Keratinocyte (primary cell): ENCODE data around the gene METTL25B. TPM values are rescaled to one million over a fixed set of nuclear protein-coding genes. Genes with fewer than 3 reads are reported as not detected.

Source experiments
- DNase-seq: peaks from one replicate; pipeline ENCODE4 v3.0.0-alpha.2; 2011; ENCODE audit warnings: low read depth, missing footprints, low spot score
- FAIRE-seq: peaks from 2 replicates; lab custom pipeline; 2011; peaks lifted over from hg19 to GRCh38; lab: Jason Lieb, UNC
- H2AFZ ChIP-seq: 2 replicates; pipeline ENCODE4 v1.6.0; 2012; ENCODE audit warnings: low read length, control low read depth, inconsistent platforms; ENCODE audit not compliant: control insufficient read depth
- H3K27ac ChIP-seq: 2 replicates; pipeline ENCODE4 v1.5.1; 2011; ENCODE audit warnings: low read length; ENCODE audit not compliant: control insufficient read depth, insufficient read depth
- H3K27me3 ChIP-seq: 3 replicates; pipeline ENCODE4 v1.6.0; 2011; ENCODE audit warnings: low read length; ENCODE audit not compliant: control insufficient read depth, insufficient read depth; ENCODE audit errors: extremely low read depth
- H3K36me3 ChIP-seq, 2 experiments: 2 replicates in 1 of 2; 3 replicates in 1 of 2; pipeline ENCODE4 v1.5.1; 2011; ENCODE audit warnings: low read length in 2 of 2, mild to moderate bottlenecking in 1 of 2; ENCODE audit not compliant: control insufficient read depth in 2 of 2, insufficient read depth in 2 of 2; ENCODE audit errors: extremely low read depth in 1 of 2
- H3K4me1 ChIP-seq: 3 replicates; pipeline ENCODE4 v1.5.1; 2011; ENCODE audit warnings: low read length; ENCODE audit not compliant: control insufficient read depth, insufficient read depth; ENCODE audit errors: extremely low read depth
- H3K4me2 ChIP-seq: 3 replicates; pipeline ENCODE4 v1.6.0; 2011; ENCODE audit warnings: low read depth, low read length; ENCODE audit not compliant: control insufficient read depth, insufficient read depth; ENCODE audit errors: extremely low read depth
- H3K4me3 ChIP-seq, 3 experiments: fragments of 200-600 bp in 1 of 3; sonication (generic) in 1 of 3; 2 replicates in 2 of 3; 3 replicates in 1 of 3; pipeline ENCODE4 v1.5.1; 2011 to 2016; ENCODE audit warnings: low read length in 3 of 3, mild to moderate bottlenecking in 3 of 3, control low read depth in 2 of 3, inconsistent platforms in 1 of 3, low read depth in 1 of 3, mixed read lengths in 1 of 3, mixed run types in 1 of 3, moderate library complexity in 1 of 3; ENCODE audit not compliant: control insufficient read depth in 2 of 3, insufficient read depth in 2 of 3; ENCODE audit errors: extremely low read depth in 1 of 3
- H3K79me2 ChIP-seq: 2 replicates; pipeline ENCODE4 v1.6.0; 2012; ENCODE audit warnings: low read length; ENCODE audit not compliant: control insufficient read depth, insufficient read depth
- H3K9ac ChIP-seq: 3 replicates; pipeline ENCODE4 v1.6.0; 2011; ENCODE audit warnings: low read length; ENCODE audit not compliant: control insufficient read depth, insufficient read depth; ENCODE audit errors: extremely low read depth
- H3K9me1 ChIP-seq: 3 replicates; pipeline ENCODE4 v1.6.0; 2011; ENCODE audit warnings: low read length; ENCODE audit not compliant: control insufficient read depth, insufficient read depth; ENCODE audit errors: extremely low read depth
- H3K9me3 ChIP-seq: 2 replicates; pipeline ENCODE4 v1.5.1; 2012; ENCODE audit warnings: low read depth, low read length; ENCODE audit not compliant: control insufficient read depth
- H4K20me1 ChIP-seq: 3 replicates; pipeline ENCODE4 v1.6.0; 2011; ENCODE audit warnings: low read length; ENCODE audit not compliant: control insufficient read depth, insufficient read depth; ENCODE audit errors: extremely low read depth
- EZH2 ChIP-seq: IDR thresholded peaks from one replicate; pipeline ENCODE4 v1.6.1; 2012; ENCODE audit warnings: inconsistent platforms, mild to moderate bottlenecking, low read length, moderate library complexity
- dilution Hi-C: fragments of 300-500 bp; cut with MboI; formaldehyde crosslinking; loops from one replicate; pipeline ENCODE4 v1.7.0; 2020; ENCODE audit warnings: low sequenced_read_pairs; ENCODE audit not compliant: extremely low pct_ligation_motif_present
- polyA plus RNA-seq, 5 experiments: library from polyadenylated mRNA; depleted of rRNA in 3 of 5; stranded (reverse) in 3 of 5; stranded (forward) in 1 of 5; unstranded in 1 of 5; fragments of >200 nt; gene quantifications; 1 replicate in 1 of 5; 2 replicates in 3 of 5; 3 replicates in 1 of 5; pipeline versions ENCODE4 v1.2.1 to v1.2.3, GENCODE V29; 2011 to 2012; ENCODE audit warnings: missing spikeins in 2 of 5, low read depth in 1 of 5, low replicate concordance in 1 of 5
- TF ChIP-seq, protein P1 (sequence below), 3 experiments: IDR thresholded peaks in 1 of 3; conservative IDR thresholded peaks in 1 of 3; optimal IDR thresholded peaks in 1 of 3; 2 replicates in 2 of 3; 3 replicates in 1 of 3; pipeline versions ENCODE3 to v1.5.1; 2011; ENCODE audit warnings: low read length in 3 of 3, mild to moderate bottlenecking in 3 of 3, moderate library complexity in 2 of 3, control low read depth in 1 of 3, inconsistent platforms in 1 of 3; ENCODE audit not compliant: insufficient read depth in 2 of 3; ENCODE audit errors: extremely low read depth in 1 of 3

Gene METTL25B
- polyA plus RNA-seq, 1 donor (not counting 4 experiments of a cell fraction or from before 2014, with no cell fraction given): 6.0 TPM

DNA sequence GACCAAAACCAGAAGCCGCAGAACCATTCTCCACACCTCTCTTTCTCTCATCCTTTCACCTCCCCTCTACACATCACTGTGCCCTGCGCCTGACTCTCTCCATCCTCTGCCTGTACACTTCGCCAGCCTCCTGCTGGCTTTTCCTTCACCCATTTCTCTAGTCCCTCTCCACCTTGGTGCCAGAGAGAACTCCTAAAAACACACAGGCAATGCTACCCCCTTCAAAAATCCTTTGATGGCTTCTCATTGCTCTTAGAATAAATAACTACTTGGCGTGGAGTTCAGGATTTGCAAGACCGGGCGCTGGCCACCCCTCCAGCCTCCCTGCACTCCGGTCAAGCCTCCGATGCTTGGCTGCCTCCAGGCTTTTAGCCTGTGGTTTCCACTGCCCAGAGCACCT, 31.5 kb upstream of the METTL25B start:
- Histone ChIP-seq H3K4me3 (no peak overlapping the region), H3K9me3 (no peaks in the 10 kb centered on the region), H3K27ac (no peak overlapping the region), H3K4me2 (no peak overlapping the region), H3K27me3 (no peaks in the 10 kb centered on the region), H3K9me1 (no peaks in the 10 kb centered on the region), H3K9ac (no peak overlapping the region), H4K20me1 (no peaks in the 10 kb centered on the region), H3K4me1 (peaks cover 25% of the 10 kb centered on the region), H3K36me3 (no peaks in the 10 kb centered on the region), H2AFZ (no peak overlapping the region), H3K79me2 (no peaks in the 10 kb centered on the region)
- no peak for FAIRE-seq
- DNase-seq: no peak
- dilution Hi-C loops: no loop called here
- TF ChIP-seq, protein P1, sequence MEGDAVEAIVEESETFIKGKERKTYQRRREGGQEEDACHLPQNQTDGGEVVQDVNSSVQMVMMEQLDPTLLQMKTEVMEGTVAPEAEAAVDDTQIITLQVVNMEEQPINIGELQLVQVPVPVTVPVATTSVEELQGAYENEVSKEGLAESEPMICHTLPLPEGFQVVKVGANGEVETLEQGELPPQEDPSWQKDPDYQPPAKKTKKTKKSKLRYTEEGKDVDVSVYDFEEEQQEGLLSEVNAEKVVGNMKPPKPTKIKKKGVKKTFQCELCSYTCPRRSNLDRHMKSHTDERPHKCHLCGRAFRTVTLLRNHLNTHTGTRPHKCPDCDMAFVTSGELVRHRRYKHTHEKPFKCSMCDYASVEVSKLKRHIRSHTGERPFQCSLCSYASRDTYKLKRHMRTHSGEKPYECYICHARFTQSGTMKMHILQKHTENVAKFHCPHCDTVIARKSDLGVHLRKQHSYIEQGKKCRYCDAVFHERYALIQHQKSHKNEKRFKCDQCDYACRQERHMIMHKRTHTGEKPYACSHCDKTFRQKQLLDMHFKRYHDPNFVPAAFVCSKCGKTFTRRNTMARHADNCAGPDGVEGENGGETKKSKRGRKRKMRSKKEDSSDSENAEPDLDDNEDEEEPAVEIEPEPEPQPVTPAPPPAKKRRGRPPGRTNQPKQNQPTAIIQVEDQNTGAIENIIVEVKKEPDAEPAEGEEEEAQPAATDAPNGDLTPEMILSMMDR (optimal IDR thresholded peaks at IDR 0.05 in 1 of 3, IDR thresholded peaks at IDR 0.05 in 1 of 3, conservative IDR thresholded peaks at IDR 0.05 in 1 of 3; ENCODE audit: extremely low read depth in 1 of 3, insufficient read depth in 2 of 3, low read length in 3 of 3): no peak
- TF ChIP-seq EZH2: no peak

DNA sequence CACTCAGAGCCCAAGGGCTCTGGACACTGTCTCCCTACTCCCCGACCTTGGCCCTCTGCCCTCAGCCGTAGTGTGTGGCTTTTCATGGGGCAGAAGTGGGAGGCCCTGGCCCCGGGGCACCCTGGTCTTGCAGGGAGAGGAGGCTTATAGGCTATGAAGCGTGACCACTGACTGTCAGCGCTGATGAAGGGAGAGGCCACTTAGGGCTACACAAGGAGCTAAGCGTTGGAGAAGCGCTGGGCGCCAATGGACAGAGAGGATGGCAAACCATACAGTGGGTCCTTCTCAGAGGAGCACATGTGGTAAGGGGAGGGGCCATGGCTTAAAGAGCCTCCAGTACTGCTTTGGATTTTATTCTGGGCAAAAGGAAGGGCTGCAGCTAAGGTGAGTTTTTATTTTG, 30.8 kb upstream of the METTL25B start:
- DNase-seq: no peak
- no peak overlapping the region for H2AFZ ChIP-seq
- H3K36me3 ChIP-seq: no peaks in the 10 kb centered on the region
- H3K79me2 ChIP-seq: no peaks in the 10 kb centered on the region
- dilution Hi-C loops: no loop called here
- H3K4me2 ChIP-seq: no peak overlapping the region
- H3K27me3 ChIP-seq: no peaks in the 10 kb centered on the region
- TF ChIP-seq, protein P1 (optimal IDR thresholded peaks at IDR 0.05 in 1 of 3, IDR thresholded peaks at IDR 0.05 in 1 of 3, conservative IDR thresholded peaks at IDR 0.05 in 1 of 3; ENCODE audit: extremely low read depth in 1 of 3, insufficient read depth in 2 of 3, low read length in 3 of 3): no peak
- no peak for TF ChIP-seq EZH2
- H3K4me1 ChIP-seq: peaks cover 18% of the 10 kb centered on the region
- no peak overlapping the region for H3K9ac ChIP-seq
- FAIRE-seq: no peak
- no peaks in the 10 kb centered on the region for H4K20me1 ChIP-seq
- no peaks in the 10 kb centered on the region for H3K9me3 ChIP-seq
- H3K4me3 ChIP-seq: no peak overlapping the region
- no peak overlapping the region for H3K27ac ChIP-seq
- no peaks in the 10 kb centered on the region for H3K9me1 ChIP-seq
